Neutrophil (primary cell): ENCODE measurements around the gene FGF5.

Source experiments
- H3K27ac ChIP-seq: fragments of 200-600 bp; sonication (generic); 2 replicates; pipeline ENCODE4 v1.5.1; 2016; ENCODE audit warnings: mild to moderate bottlenecking, moderate library complexity
- H3K27me3 ChIP-seq: fragments of 200-600 bp; sonication (generic); 2 replicates; pipeline ENCODE4 v1.6.0; 2016; ENCODE audit warnings: mild to moderate bottlenecking
- H3K36me3 ChIP-seq: fragments of 200-600 bp; sonication (generic); 2 replicates; pipeline ENCODE4 v1.5.1; 2017
- H3K4me1 ChIP-seq, 2 experiments: fragments of 200-600 bp in 1 of 2; sonication (generic) in 1 of 2; 1 replicate in 1 of 2; 2 replicates in 1 of 2; pipeline versions ENCODE4 v1.5.1 to v1.6.1; 2013 to 2016; ENCODE audit warnings: low read depth in 1 of 2, low read length in 1 of 2, mild to moderate bottlenecking in 1 of 2, moderate library complexity in 1 of 2; ENCODE audit not compliant: control insufficient read depth in 1 of 2, insufficient read depth in 1 of 2
- H3K4me3 ChIP-seq, 2 experiments: fragments of 200-600 bp in 1 of 2; sonication (generic) in 1 of 2; 1 replicate in 1 of 2; 2 replicates in 1 of 2; pipeline ENCODE4 v1.5.1; 2013 to 2016; ENCODE audit warnings: low read depth in 1 of 2, low read length in 1 of 2, mild to moderate bottlenecking in 1 of 2, moderate library complexity in 1 of 2
- H3K9me3 ChIP-seq: fragments of 200-600 bp; sonication (generic); 2 replicates; pipeline ENCODE4 v1.5.1; 2016
- CTCF ChIP-seq: fragments of 200-600 bp; sonication (generic); IDR thresholded peaks from 2 replicates; pipeline ENCODE4 v1.5.1; 2016; ENCODE audit warnings: antibody characterized with exemption

FGF5 gene

GRCh38 chr4:80266902-80267380 is 477 bp downstream of the FGF5 start:
- Histone ChIP-seq H3K9me3 (no peaks in the 10 kb centered on the region), H3K36me3 (no peaks in the 10 kb centered on the region), H3K27ac (no peak overlapping the region), H3K4me3 (no peak overlapping the region), H3K27me3 (peaks cover 100% of the 10 kb centered on the region), H3K4me1 (peaks cover 12 to 16% of the 10 kb centered on the region in 2 experiments)
- no peak for TF ChIP-seq CTCF

GRCh38 chr4:80268081-80268823 is 1.8 kb downstream of the FGF5 start:
- Histone ChIP-seq H3K27me3 (peaks cover 99% of the 10 kb centered on the region), H3K9me3 (no peaks in the 10 kb centered on the region), H3K4me1 (peaks cover 12 to 16% of the 10 kb centered on the region in 2 experiments), H3K36me3 (no peaks in the 10 kb centered on the region), H3K27ac (no peak overlapping the region), H3K4me3 (no peak overlapping the region)
- TF ChIP-seq CTCF, result no peak

- H3K36me3 ChIP-seq, result no peaks in the 10 kb centered on the region
- H3K27ac ChIP-seq, result no peak overlapping the region
- H3K4me3 ChIP-seq, result no peak overlapping the region
- H3K27me3 ChIP-seq, result peaks cover 98% of the 10 kb centered on the region
- peaks cover 12 to 16% of the 10 kb centered on the region in 2 experiments for H3K4me1 ChIP-seq
- H3K9me3 ChIP-seq, result no peaks in the 10 kb centered on the region
- no peak for TF ChIP-seq CTCF
Observed at GRCh38 chr4:80268936-80269335, 2.5 kb downstream of the FGF5 start.

GRCh38 chr4:80270321-80270720 is 3.9 kb downstream of the FGF5 start:
- H3K4me3 ChIP-seq, result no peak overlapping the region
- TF ChIP-seq CTCF, result no peak
- peaks cover 98% of the 10 kb centered on the region for H3K27me3 ChIP-seq
- H3K36me3 ChIP-seq, result no peaks in the 10 kb centered on the region
- no peaks in the 10 kb centered on the region for H3K9me3 ChIP-seq
- no peak overlapping the region for H3K27ac ChIP-seq
- peaks cover 12 to 16% of the 10 kb centered on the region in 2 experiments for H3K4me1 ChIP-seq

- Histone ChIP-seq H3K9me3 (no peaks in the 10 kb centered on the region), H3K27ac (no peak overlapping the region), H3K27me3 (peaks cover 98% of the 10 kb centered on the region), H3K4me1 (peaks cover 11% of the 10 kb centered on the region in 2 experiments), H3K4me3 (no peak overlapping the region), H3K36me3 (no peaks in the 10 kb centered on the region)
- TF ChIP-seq CTCF, result no peak
Observed at GRCh38 chr4:80270868-80271267, 4.4 kb downstream of the FGF5 start.
